B cell (primary cell): ENCODE data around the gene FUOM. TPM values are rescaled to one million over a fixed set of nuclear protein-coding genes. Genes with fewer than 3 reads are reported as not detected.
A peak's percentile ranks its signal among the peaks of the same experiment; 100 is the strongest.

Experiments
- ATAC-seq: fragments of 200-7000 bp; cut with Tn5 transposase; one replicate; pipeline ENCODE4 v1.10.0; 2021; ENCODE audit warnings: low read depth, mild to moderate bottlenecking, moderate number of reproducible peaks, moderate library complexity
- CTCF ChIA-PET: fragments of 350-600 bp; sonication (Branson Sonifier 250); formaldehyde crosslinking; loops from one replicate; lab custom pipeline; 2021; ENCODE audit warnings: antibody characterized with exemption, inconsistent platforms; lab: Charles Lee
- POLR2A ChIA-PET: fragments of 350-600 bp; sonication (Branson Sonifier 250); formaldehyde crosslinking; loops from one replicate; lab custom pipeline; 2021; ENCODE audit warnings: antibody characterized with exemption; lab: Charles Lee
- DNase-seq: peaks from one replicate; pipeline ENCODE4 v3.0.0; 2013
- H2AFZ ChIP-seq: 2 replicates; pipeline ENCODE4 v1.6.1; 2012; ENCODE audit warnings: mild to moderate bottlenecking, low read depth, low read length; ENCODE audit not compliant: insufficient read depth, poor library complexity, severe bottlenecking
- H3K27ac ChIP-seq, 2 donors: 1 replicate in 1 of 2; 2 replicates in 1 of 2; pipeline ENCODE4 v1.5.1; 2012 to 2013; ENCODE audit warnings: low read length in 2 of 2, mild to moderate bottlenecking in 2 of 2, moderate library complexity in 1 of 2
- H3K27me3 ChIP-seq, 4 experiments: fragments of 200-600 bp in 1 of 4; sonication (generic) in 1 of 4; replicated peaks in 1 of 4; 1 replicate in 2 of 4; 2 replicates in 2 of 4; pipeline versions ENCODE4 v1.6.1 to v1.7.0; 2013 to 2016; ENCODE audit warnings: low read length in 3 of 4, mild to moderate bottlenecking in 2 of 4, mixed read lengths in 1 of 4, moderate library complexity in 1 of 4; ENCODE audit not compliant: insufficient read depth in 4 of 4, control insufficient read depth in 3 of 4; ENCODE audit errors: control extremely low read depth in 1 of 4
- H3K36me3 ChIP-seq, 2 experiments: replicated peaks in 1 of 2; 1 replicate in 1 of 2; 2 replicates in 1 of 2; pipeline versions ENCODE4 v1.6.1 to v1.7.1; 2013; ENCODE audit warnings: low read length in 1 of 2; ENCODE audit not compliant: insufficient read depth in 2 of 2, control insufficient read depth in 1 of 2; ENCODE audit errors: control extremely low read depth in 1 of 2, extremely low read depth in 1 of 2
- H3K4me1 ChIP-seq, 2 donors: fragments of 200-600 bp in 1 of 2; sonication (generic) in 1 of 2; 1 replicate in 1 of 2; 2 replicates in 1 of 2; pipeline versions ENCODE4 v1.5.1 to v1.6.1; 2013 to 2017; ENCODE audit warnings: low read length in 2 of 2; ENCODE audit not compliant: control insufficient read depth in 2 of 2, insufficient read depth in 2 of 2
- H3K4me2 ChIP-seq: replicated peaks from 2 replicates; pipeline ENCODE3; 2012; ENCODE audit warnings: mild to moderate bottlenecking, low read depth, low read length; ENCODE audit not compliant: poor library complexity, severe bottlenecking
- H3K4me3 ChIP-seq, 5 experiments: fragments of 200-600 bp in 1 of 5; sonication (generic) in 1 of 5; 1 replicate in 3 of 5; 2 replicates in 2 of 5; pipeline versions ENCODE4 v1.5.1 to v1.7.0; 2011 to 2016; ENCODE audit warnings: low read length in 4 of 5, mild to moderate bottlenecking in 4 of 5, low read depth in 2 of 5, control low read depth in 1 of 5, moderate library complexity in 1 of 5; ENCODE audit not compliant: insufficient read depth in 1 of 5; ENCODE audit errors: control extremely low read depth in 1 of 5, extremely low read depth in 1 of 5
- H3K79me2 ChIP-seq: fragments of 200-600 bp; sonication (generic); one replicate; pipeline ENCODE4 v1.6.0; 2016; ENCODE audit warnings: low read length; ENCODE audit not compliant: control insufficient read depth, insufficient read depth
- H3K9ac ChIP-seq: fragments of 200-600 bp; sonication (generic); 2 replicates; pipeline ENCODE4 v1.6.1; 2017; ENCODE audit warnings: mild to moderate bottlenecking, low read length, moderate library complexity
- H3K9me3 ChIP-seq, 3 donors: one replicate each; pipeline versions ENCODE4 v1.6.1 to v1.7.1; 2013; ENCODE audit warnings: low read length in 2 of 3; ENCODE audit not compliant: control insufficient read depth in 2 of 3, insufficient read depth in 1 of 3; ENCODE audit errors: control extremely low read depth in 1 of 3
- H4K20me1 ChIP-seq: 2 replicates; pipeline ENCODE4 v1.6.0; 2012; ENCODE audit warnings: mild to moderate bottlenecking, low read length; ENCODE audit not compliant: insufficient read depth, control insufficient read depth, poor library complexity, severe bottlenecking
- H3K27ac Mint-ChIP-seq: one replicate; pipeline ENCODE4 v1.8.0; 2021; ENCODE audit warnings: mixed read lengths
- H3K27me3 Mint-ChIP-seq: one replicate; pipeline ENCODE4 v1.8.0; 2021; ENCODE audit warnings: mixed read lengths
- H3K4me1 Mint-ChIP-seq: one replicate; pipeline ENCODE4 v1.8.0; 2021; ENCODE audit warnings: mixed read lengths
- H3K4me3 Mint-ChIP-seq: one replicate; pipeline ENCODE4 v1.8.0; 2021; ENCODE audit warnings: mixed read lengths
- H3K9me3 Mint-ChIP-seq: one replicate; pipeline ENCODE4 v1.8.0; 2022; ENCODE audit warnings: mixed read lengths; ENCODE audit not compliant: insufficient read depth
- EZH2 ChIP-seq: IDR thresholded peaks from 2 replicates; pipeline ENCODE4 v1.6.1; 2012; ENCODE audit warnings: borderline replicate concordance, low read depth, mild to moderate bottlenecking, moderate library complexity, low read length; ENCODE audit not compliant: insufficient read depth, poor library complexity, severe bottlenecking
- WGBS: methylation state at CpG from one replicate; pipeline ENCODE4 v1.1.5; 2013; ENCODE audit warnings: missing lambda C conversion rate; ENCODE audit not compliant: insufficient coverage; 5-methylcytosine and 5-hydroxymethylcytosine counted together
- intact Hi-C: fragments of 100-400 bp; cut with micrococcal nuclease; formaldehyde crosslinking; loops from one replicate; pipeline ENCODE4 v1.10.0; 2022
- polyA plus RNA-seq: library from polyadenylated mRNA; depleted of rRNA; stranded (reverse); fragments of >200 nt; gene quantifications from 2 replicates; pipeline ENCODE4 v1.2.3, GENCODE V29; 2012
- total RNA-seq, 2 donors: library from RNA; stranded (reverse); fragments of 120-200 nt in 1 of 2; gene quantifications; 1 replicate in 1 of 2; 2 replicates in 1 of 2; pipeline versions ENCODE4 v1.2.3 to v1.2.4, GENCODE V29; 2013 to 2022
- TF ChIP-seq, protein P1 (sequence below): fragments of 200-600 bp; IDR thresholded peaks from one replicate; pipeline ENCODE4 v1.8.0; 2022; ENCODE audit warnings: antibody characterized with exemption, mild to moderate bottlenecking

FUOM gene
- total and polyA plus RNA-seq, 2 donors (not counting 1 experiment from before 2014, with no cell fraction given): 23.8 to 30.7 TPM

DNA sequence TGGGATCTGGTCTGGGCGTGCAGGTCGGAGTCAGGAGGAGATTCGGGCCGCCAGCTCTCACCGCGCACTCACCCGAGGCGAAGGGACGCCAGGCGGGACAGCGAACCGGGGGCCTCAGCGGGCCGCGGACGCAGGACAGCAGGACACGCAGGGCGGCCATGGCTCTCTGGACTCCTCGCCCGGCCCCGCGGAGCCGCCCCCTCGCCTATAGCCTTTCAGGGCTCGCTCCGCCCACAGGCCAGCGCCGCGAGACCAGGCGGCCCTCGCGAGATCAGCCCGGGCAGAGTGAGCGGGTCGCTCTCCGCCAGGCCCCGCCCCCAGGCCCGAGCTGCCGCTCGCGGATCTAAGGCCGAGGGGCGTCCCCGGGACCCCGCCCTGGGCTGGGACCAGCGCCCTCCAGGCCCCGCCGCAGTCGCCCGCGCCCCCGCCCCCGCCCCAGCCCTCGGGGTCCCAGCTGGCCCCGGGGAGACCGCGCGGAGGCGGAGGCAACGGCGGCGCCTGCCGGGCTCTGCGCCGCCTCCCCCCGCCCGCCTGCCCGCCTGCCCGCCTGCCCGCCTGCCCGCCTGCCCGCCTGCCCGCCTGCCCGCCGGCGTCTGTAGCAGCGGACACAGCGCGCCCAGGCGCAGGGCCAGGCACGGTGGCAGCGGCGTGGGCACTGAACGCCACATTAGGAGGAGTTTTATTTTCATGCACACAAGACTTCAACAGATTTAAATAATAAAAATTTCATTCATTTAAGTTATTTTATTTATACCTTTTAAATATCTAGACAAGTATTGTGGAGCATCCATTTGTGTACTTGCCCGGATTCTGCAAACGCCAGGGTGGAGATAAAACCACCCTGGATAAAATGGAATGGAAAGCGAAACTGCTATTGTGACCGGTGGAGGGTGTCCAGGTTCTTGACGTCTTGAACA, 15.6 kb upstream of the FUOM start, which contains the start of gene ECHS1:
Gene ECHS1 (minus strand): TSS at position 181 of the 917 bp plus-strand sequence. CDS start 21 bp downstream, at position 160.
- peak within 1 kb of the TSS; percentile 65 to 77 for H3K27ac ChIP-seq
- H3K9me3 ChIP-seq: peaks cover 0 to 3% (median 0%) of the 10 kb centered on the region in 3 donors
- peaks cover 0 to 20% of the 10 kb centered on the region in 2 experiments for H3K36me3 ChIP-seq
- peaks cover 16 to 29% of the 10 kb centered on the region in 2 donors for H3K4me1 ChIP-seq
- intact Hi-C loops: loop anchor here (1.0 to 5.0 kb wide), 5 partner anchors 15 to 111 kb away; partner anchors contain the start of genes FUOM and MTG1
- H4K20me1 ChIP-seq: peaks cover 5% of the 10 kb centered on the region
- peak within 1 kb of the TSS; percentile 87 for H3K4me3 Mint-ChIP-seq
- no peaks in the 10 kb centered on the region for H3K27me3 Mint-ChIP-seq
- H2AFZ ChIP-seq: peak within 1 kb of the TSS; percentile 87
- TF ChIP-seq, protein P1, sequence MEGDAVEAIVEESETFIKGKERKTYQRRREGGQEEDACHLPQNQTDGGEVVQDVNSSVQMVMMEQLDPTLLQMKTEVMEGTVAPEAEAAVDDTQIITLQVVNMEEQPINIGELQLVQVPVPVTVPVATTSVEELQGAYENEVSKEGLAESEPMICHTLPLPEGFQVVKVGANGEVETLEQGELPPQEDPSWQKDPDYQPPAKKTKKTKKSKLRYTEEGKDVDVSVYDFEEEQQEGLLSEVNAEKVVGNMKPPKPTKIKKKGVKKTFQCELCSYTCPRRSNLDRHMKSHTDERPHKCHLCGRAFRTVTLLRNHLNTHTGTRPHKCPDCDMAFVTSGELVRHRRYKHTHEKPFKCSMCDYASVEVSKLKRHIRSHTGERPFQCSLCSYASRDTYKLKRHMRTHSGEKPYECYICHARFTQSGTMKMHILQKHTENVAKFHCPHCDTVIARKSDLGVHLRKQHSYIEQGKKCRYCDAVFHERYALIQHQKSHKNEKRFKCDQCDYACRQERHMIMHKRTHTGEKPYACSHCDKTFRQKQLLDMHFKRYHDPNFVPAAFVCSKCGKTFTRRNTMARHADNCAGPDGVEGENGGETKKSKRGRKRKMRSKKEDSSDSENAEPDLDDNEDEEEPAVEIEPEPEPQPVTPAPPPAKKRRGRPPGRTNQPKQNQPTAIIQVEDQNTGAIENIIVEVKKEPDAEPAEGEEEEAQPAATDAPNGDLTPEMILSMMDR: no peak
- TF ChIP-seq EZH2: no peak
- peak within 1 kb of the TSS; percentile 79 for H3K9ac ChIP-seq
- DNase-seq (peak; percentile 92), ATAC-seq (peak; percentile 96)
- no peaks in the 10 kb centered on the region for H3K9me3 Mint-ChIP-seq
- peak within 1 kb of the TSS; percentile 53 to 74 (median 69) for H3K4me3 ChIP-seq
- H3K27ac Mint-ChIP-seq: peak within 1 kb of the TSS; percentile 84
- H3K4me1 Mint-ChIP-seq: peaks cover 19% of the 10 kb centered on the region
- peak within 1 kb of the TSS; percentile 81 for H3K4me2 ChIP-seq
- CTCF ChIA-PET: interaction anchor here (0.8 to 1.2 kb wide), 2 partner anchors 11 to 44 kb away, joined by 3 to 7 read pairs; no protein-coding TSS in a partner anchor
- no peaks in the 10 kb centered on the region for H3K27me3 ChIP-seq
- POLR2A ChIA-PET: interaction anchor here (1.0 to 1.5 kb wide), 5 partner anchors 12 to 21 kb away, joined by 3 to 7 read pairs (median 5); partner anchors contain the start of genes FUOM and MTG1
- H3K79me2 ChIP-seq: peaks cover 4% of the 10 kb centered on the region
- under 1% methylated on average over 75 of the region's 89 CpGs for WGBS
